Ishikawa (cell line): Measurements from ENCODE around the gene RBBP7.

ENCODE experiments used
- CEBPB ChIP-seq: IDR thresholded peaks from 2 replicates; pipeline ENCODE4 v1.6.1; 2012
- CREB1 ChIP-seq: IDR thresholded peaks from 2 replicates; pipeline ENCODE4 v1.6.1; 2012; ENCODE audit warnings: low read depth
- EGR1 ChIP-seq: IDR thresholded peaks from 2 replicates; pipeline ENCODE4 v1.6.1; 2012
- EP300 ChIP-seq: IDR thresholded peaks from 2 replicates; pipeline ENCODE4 v1.6.1; 2012; ENCODE audit warnings: borderline replicate concordance
- FOXM1 ChIP-seq: IDR thresholded peaks from 2 replicates; pipeline ENCODE4 v1.6.1; 2012; ENCODE audit warnings: low read depth, borderline replicate concordance
- MAX ChIP-seq: IDR thresholded peaks from 2 replicates; pipeline ENCODE4 v1.6.1; 2012
- NFIC ChIP-seq: IDR thresholded peaks from 2 replicates; pipeline ENCODE4 v1.6.1; 2012
- RAD21 ChIP-seq: IDR thresholded peaks from 2 replicates; pipeline ENCODE4 v1.6.1; 2012; ENCODE audit warnings: low read depth
- REST ChIP-seq: IDR thresholded peaks from 2 replicates; pipeline ENCODE4 v1.6.1; 2012; ENCODE audit warnings: low read depth, mild to moderate bottlenecking
- TAF1 ChIP-seq: IDR thresholded peaks from 2 replicates; pipeline ENCODE4 v1.6.1; 2012; ENCODE audit warnings: low read depth, mild to moderate bottlenecking
- TCF12 ChIP-seq: IDR thresholded peaks from 2 replicates; pipeline ENCODE4 v1.6.1; 2012; ENCODE audit warnings: low read depth
- TEAD4 ChIP-seq: IDR thresholded peaks from 2 replicates; pipeline ENCODE4 v1.6.1; 2012
- USF1 ChIP-seq: IDR thresholded peaks from 2 replicates; pipeline ENCODE4 v1.6.1; 2012
- YY1 ChIP-seq: IDR thresholded peaks from 2 replicates; pipeline ENCODE4 v1.6.1; 2012; ENCODE audit warnings: low read depth
- ZBTB7A ChIP-seq: IDR thresholded peaks from 2 replicates; pipeline ENCODE4 v1.6.1; 2012; ENCODE audit warnings: low read depth

Gene RBBP7

GRCh38 chrX:16870095-16870861 lies at the start of gene RBBP7:
RBBP7 (minus strand) TSS chrX:16870362; CDS start chrX:16870053, 309 bp downstream.
- TF ChIP-seq CREB1 (no peak), USF1 (no peak), EGR1 (peak; percentile 65), YY1 (0 out of 2 replicates have a peak, but pooled peaks have one; percentile 13), EP300 (no peak), TAF1 (peak; percentile 35; the same call in 1 of the 2 replicates), RAD21 (no peak), TEAD4 (no peak), NFIC (0 out of 2 replicates have a peak, but pooled peaks have one; percentile 13)

- TF ChIP-seq REST = no peak
- TF ChIP-seq EGR1 = no peak
- TF ChIP-seq RAD21 = no peak
- no peak for TF ChIP-seq YY1
- TF ChIP-seq CREB1 = no peak
- TF ChIP-seq FOXM1 = no peak
- TF ChIP-seq ZBTB7A = no peak
- no peak for TF ChIP-seq MAX
- no peak for TF ChIP-seq TAF1
Measured at GRCh38 chrX:16918979-16919378, 48.8 kb upstream of the RBBP7 start.

GRCh38 chrX:16917120-16917519 lies 47.0 kb upstream of the RBBP7 start:
- TF ChIP-seq CEBPB (no peak), TCF12 (no peak), YY1 (no peak), NFIC (no peak), USF1 (no peak), RAD21 (no peak), TAF1 (no peak), EGR1 (no peak), MAX (no peak), CREB1 (no peak), REST (no peak)

- TF ChIP-seq TCF12 = no peak
- no peak for TF ChIP-seq YY1
- no peak for TF ChIP-seq MAX
- no peak for TF ChIP-seq NFIC
- no peak for TF ChIP-seq EGR1
- TF ChIP-seq USF1 = no peak
- no peak for TF ChIP-seq TEAD4
Measured at GRCh38 chrX:16916561-16916960, 46.4 kb upstream of the RBBP7 start.

- TF ChIP-seq USF1 = no peak
- no peak for TF ChIP-seq YY1
- TF ChIP-seq EGR1 = no peak
- TF ChIP-seq TCF12 = no peak
- TF ChIP-seq NFIC = no peak
- no peak for TF ChIP-seq TEAD4
- no peak for TF ChIP-seq MAX
- no peak for TF ChIP-seq FOXM1
- no peak for TF ChIP-seq REST
- TF ChIP-seq ZBTB7A = no peak
- TF ChIP-seq CREB1 = no peak
Measured at GRCh38 chrX:16914058-16914457, 43.9 kb upstream of the RBBP7 start.
